H54 (cell line): ENCODE results near the gene PPP4R2.

ENCODE experiments used
- DNase-seq: peaks from one replicate; pipeline ENCODE4 v3.0.0; 2011; ENCODE audit warnings: low spot score, mixed read lengths; ENCODE audit not compliant: insufficient read length
- FAIRE-seq: peaks from 3 replicates; lab custom pipeline; 2011; peaks lifted over from hg19 to GRCh38; lab: Jason Lieb, UNC
- POLR2A ChIP-seq: IDR thresholded peaks from 2 replicates; pipeline ENCODE4 v1.6.1; 2011; ENCODE audit warnings: low read depth, mild to moderate bottlenecking, low read length

PPP4R2 gene, protein sequence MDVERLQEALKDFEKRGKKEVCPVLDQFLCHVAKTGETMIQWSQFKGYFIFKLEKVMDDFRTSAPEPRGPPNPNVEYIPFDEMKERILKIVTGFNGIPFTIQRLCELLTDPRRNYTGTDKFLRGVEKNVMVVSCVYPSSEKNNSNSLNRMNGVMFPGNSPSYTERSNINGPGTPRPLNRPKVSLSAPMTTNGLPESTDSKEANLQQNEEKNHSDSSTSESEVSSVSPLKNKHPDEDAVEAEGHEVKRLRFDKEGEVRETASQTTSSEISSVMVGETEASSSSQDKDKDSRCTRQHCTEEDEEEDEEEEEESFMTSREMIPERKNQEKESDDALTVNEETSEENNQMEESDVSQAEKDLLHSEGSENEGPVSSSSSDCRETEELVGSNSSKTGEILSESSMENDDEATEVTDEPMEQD

DNA sequence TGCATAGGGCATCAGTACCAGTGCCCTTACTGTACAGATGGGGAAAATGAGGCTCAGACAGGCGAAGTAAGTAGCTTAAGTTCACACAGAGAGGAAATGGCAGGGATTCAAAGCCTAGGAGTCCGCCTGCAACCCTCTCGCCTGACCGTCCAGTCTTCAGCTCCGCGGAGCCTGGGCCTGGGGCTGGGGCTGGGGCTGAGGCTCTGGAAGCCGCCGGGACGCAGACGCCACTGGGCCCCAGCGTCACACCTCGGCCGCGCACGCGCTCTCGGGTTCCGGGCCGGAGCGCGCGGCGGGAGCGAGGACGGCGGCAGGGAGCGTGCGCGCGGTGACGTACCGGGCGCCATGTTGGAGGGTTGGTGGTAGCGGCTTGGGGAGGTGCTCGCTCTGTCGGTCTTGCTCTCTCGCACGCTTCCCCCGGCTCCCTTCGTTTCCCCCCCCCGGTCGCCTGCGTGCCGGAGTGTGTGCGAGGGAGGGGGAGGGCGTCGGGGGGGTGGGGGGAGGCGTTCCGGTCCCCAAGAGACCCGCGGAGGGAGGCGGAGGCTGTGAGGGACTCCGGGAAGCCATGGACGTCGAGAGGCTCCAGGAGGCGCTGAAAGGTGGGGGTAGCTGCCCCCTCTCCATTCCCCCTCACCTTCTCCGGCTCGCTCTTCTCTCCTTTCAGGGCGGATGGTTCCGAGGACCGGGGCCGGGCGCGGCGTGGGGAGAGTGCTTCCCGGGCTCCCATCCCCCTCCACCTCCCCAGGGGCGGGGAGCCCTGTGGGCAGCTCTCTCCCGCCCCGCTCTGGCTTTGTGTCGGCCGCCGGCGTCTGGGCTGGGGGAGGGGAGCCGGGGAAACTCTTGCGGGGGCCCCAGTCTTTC lies at the start of gene PPP4R2:
TSS of gene PPP4R2 (plus strand) at position 339 of the 861 bp plus-strand sequence. CDS start at position 566, 227 bp downstream.
- DNase-seq (peak; percentile 81), FAIRE-seq (peak; percentile 27)
- peak; percentile 87 for TF ChIP-seq POLR2A

DNA sequence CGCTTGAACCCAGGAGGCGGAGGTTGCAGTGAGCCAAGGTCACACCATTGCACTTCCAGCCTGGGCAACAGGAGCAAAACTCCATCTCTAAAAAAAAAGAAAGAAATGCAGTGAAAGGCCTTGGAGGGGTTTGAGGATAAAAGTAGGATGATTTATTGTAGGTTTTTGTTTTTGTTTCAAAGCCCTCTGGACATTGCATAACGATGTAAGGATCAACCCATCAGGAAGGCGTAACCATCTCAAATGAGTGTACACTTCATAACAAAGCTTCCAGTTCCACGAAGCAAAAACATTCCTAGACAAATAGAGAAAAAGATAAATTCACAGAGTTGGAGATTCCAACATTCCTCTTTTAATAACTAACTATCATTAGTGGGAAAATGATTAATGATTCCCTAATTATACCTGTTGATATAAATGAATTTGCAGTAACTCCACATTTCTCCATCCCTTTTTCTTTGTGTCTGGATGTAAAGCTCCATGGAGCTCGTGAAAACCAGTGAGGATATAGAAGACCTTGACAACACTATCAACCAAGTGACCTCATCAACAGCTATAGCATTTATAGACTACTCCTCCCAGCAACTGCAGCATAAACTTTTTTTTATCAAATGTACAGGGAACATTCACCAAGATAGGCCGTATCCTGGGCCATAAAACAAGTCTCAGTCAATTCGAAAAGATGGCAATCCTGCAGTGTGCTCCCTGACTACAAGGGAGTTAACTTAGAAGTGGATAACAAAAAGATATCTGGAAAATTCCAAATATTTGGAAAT lies 48.7 kb upstream of the PPP4R2 start:
- FAIRE-seq (no peak), DNase-seq (no peak)
- no peak for TF ChIP-seq POLR2A

DNA sequence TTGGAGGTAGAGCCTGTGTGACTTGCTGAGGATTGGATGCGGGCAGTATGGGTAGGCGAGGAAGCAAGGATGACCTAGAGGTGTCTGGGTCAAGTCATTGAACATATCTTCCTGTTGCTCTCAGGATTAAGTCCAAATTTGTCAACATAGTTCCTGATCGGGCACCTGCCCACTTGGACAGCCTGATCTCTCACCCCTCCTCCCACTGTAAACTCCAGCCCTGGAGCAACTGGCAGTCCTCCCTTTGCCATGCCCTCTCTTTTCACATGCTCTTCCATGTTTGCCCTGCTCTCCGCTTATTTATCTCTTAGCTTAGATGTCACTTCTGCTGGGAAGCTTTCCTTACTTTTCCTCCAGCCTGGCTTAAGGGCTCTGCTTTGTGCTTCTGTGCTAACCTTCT lies 47.6 kb upstream of the PPP4R2 start:
- TF ChIP-seq POLR2A = no peak
- DNase-seq (no peak), FAIRE-seq (no peak)

DNA sequence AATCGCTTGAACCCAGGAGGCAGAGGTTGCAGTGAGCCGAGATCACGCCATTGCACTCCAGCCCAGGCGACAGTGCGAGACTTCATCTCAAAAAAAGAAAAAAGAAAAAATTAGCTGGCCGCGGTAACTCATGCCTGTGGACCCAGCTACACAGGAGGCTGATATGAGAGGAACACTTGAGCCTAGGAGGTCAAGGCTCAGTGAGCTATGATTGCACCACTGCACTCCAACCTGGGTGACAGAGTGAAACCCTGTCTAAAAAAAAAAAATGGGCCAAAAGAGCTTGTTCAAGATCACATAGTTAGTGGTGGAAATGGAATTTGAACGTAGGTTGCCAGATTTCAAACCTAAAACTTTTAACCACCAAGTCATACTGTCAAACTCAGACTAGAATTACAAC lies 46.2 kb upstream of the PPP4R2 start:
- DNase-seq (no peak), FAIRE-seq (no peak)
- TF ChIP-seq POLR2A = no peak

DNA sequence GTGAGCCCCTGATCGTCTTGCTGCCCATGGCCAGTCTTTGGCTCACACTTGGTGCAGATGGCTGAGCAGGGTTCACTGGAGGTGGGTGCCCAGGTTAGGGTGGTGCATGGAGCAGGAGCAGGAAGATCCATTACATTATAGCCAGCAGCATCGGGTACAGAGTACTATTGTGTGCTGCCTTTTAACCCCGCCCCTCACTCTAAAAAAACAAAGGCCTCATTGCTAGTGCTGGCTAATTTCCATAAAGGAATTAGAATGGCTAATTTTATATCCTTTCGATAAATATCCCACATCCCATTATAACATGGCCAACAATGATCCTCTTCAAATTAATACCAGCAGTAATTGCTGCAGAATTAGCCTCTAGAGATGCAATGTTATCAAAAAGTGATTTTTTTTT lies 45.8 kb upstream of the PPP4R2 start:
- FAIRE-seq = no peak
- no peak for DNase-seq
- no peak for TF ChIP-seq POLR2A

DNA sequence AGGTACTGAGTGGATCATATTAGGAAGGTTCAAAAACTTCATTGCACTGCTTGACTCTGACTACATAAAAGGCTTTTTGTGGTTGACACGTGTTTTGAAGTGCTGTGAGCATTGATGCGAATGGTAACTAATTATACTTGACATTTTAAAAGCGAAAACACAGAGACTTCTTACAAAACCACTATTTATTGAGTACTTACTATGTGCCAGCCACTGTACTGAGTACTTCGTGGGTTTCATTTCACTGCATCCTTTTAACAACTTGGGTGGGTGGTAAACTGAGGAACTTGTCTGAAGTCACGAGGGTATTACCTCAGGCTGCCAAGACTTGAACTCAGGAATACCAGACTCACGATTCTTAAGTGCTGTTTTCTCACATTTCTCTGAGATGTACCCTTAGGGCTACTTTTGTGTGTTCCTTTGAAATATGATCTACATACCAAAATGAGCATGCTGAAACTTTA lies 45.3 kb upstream of the PPP4R2 start:
- no peak for DNase-seq
- no peak for FAIRE-seq
- TF ChIP-seq POLR2A = no peak

DNA sequence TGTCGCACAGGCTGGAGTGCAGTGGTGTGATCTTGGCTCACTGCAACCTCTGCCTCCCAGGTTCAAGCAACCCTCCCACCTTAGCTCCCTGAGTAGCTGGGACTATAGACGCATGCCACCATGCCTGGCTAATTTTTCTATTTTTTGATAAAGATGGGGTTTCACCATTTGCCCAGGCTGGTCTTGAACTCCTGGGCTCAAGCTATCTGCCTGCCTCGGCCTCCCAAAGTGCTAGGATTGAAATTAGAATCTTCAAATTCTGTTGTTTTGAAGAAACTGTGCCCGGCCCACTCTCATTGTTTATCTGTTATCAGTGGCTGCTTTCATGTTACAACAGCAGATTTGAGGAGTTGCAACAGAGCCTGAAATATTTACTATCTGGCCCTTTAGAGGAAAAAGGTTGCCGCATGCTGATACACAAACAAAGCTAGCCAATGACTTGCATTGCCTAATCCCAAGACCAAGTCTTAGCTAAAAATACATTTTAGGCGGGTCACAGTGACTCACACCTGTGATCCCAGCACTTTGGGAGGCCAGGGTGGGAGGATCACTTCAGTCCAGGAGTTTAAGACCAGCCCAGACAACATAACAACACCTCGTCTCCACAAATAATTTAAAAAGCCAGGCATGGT lies 43.2 kb upstream of the PPP4R2 start:
- FAIRE-seq = peak; percentile 81
- TF ChIP-seq POLR2A = no peak
- DNase-seq = peak; percentile 12

DNA sequence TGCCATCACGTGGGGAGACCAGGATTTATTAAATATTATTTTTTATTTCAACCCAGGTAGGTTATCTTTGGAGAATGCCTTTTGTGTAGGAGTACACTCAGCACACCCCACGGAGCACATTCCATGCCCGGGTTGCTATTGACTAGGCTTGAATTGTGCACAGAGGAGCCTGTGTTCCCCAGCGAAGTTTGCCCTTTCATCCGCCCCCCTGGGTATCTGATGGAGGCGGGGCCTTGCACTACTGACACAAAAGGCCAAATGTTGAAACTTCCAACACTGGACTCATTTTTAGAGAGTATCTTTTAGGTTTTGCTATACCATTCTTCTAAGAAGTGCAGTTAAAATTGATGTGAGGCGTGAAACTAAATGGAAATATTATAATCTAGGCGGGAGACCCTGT lies 39.3 kb upstream of the PPP4R2 start:
- no peak for TF ChIP-seq POLR2A
- no peak for DNase-seq
- no peak for FAIRE-seq

DNA sequence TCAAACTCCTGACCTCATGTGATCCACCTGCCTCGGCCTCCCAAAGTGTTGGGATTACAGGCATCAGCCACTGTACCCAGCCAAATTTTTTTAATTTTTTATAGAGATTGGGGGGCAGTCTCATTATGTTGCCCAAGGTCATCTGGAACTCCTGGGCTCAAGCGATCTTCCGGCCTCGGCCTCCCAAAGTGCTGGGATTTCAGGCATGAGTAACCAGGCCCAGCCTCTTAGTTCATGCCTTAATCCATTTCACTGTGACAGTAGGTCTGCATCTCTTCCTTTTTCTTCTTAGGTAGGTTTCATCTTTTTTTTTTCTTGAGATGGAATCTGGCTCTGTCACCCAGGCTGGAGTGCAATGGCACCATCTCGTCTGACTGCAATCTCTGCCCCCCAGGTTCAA lies 37.3 kb upstream of the PPP4R2 start:
- DNase-seq (no peak), FAIRE-seq (no peak)
- TF ChIP-seq POLR2A = no peak

DNA sequence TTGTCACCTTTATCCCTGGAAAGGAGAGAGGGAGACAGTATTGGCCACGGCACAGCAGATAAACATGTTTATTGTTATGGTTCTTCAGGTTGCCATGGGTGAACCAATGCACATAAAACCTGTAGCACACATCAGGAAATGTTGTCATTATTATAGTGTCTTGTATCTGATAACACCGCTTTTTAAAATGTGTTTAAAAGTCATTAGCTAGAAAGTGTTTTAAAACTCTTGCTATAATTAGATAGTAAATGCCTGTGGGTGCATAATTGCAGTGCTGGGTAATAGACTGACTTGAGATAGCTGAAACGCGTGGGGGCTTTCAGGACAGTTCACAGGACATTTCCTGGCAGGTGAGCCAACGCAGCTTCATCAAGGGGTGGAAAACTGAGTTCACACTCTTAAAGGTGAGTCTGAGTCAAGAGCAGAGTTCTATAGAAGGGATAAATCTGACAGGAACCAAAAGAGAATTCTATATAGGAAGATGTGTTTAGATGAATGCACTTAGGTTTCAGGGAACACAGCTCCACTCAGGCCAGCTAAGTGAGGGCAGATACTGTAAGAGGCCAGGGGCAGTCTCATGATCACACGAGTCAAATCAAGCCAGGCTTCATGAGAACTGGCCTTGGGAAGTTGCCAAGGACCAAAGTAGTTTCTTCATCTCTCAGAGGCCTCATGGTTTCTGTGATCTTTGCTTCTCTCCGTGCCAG lies 35.6 kb upstream of the PPP4R2 start:
- FAIRE-seq (no peak), DNase-seq (no peak)
- TF ChIP-seq POLR2A = no peak

DNA sequence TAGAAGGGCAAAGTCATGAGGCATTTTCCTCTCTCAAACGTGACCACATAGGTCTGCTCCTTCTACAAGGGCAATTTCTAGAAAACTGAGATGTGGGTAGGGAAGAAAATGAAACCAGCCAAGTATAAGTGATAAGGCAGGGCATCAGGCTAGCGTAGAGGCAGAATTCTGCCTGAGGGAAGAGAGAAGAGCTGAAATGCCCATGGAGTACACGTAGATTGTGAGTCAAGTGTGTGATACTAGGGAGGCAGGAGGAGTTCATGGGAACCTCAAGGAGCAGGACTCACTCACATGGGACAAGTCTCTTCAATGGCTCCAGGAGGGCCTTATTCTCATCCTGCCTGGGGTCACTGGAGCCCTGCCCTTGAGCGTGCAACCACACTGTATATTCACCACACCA lies 34.9 kb upstream of the PPP4R2 start:
- FAIRE-seq (no peak), DNase-seq (no peak)
- TF ChIP-seq POLR2A = no peak

DNA sequence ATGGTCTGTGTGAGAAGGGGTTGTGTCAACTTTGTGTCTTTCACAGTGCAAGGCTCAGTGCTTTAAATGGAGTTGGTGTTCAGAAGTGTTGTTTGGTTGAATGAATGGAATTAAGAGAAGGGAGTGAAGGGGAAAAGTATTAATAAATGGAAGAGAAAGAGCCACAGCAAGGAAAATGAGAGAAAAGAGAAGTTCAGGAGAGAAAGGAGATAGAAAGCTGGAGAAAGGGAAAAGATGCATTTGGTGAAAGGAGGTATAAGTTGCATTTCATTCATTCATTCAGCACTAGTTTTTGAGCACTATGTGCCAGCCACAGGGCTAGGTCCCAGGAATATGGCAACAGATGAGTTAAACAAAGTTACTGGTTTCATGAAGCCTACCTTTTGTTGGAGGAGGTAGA lies 34.3 kb upstream of the PPP4R2 start:
- FAIRE-seq (no peak), DNase-seq (no peak)
- TF ChIP-seq POLR2A = no peak
